Coronary artery (tissue), 2 donors: Measurements from ENCODE around the gene PPARD.
"Not testable (repeated sequence)": the region's sequence is repeated elsewhere in the genome, so short reads cannot be mapped to it uniquely, and the experiment has no call there.

ENCODE experiments used
- DNase-seq: peaks from one replicate; pipeline ENCODE4 v3.0.0-alpha.2; 2017; ENCODE audit warnings: low spot score
- H3K27ac ChIP-seq, 2 donors: fragments of 200-600 bp; sonication (generic); one replicate each; pipeline ENCODE4 v1.5.1; 2016 to 2019
- H3K4me3 ChIP-seq: fragments of 200-600 bp; sonication (generic); 2 replicates; pipeline ENCODE4 v1.5.1; 2016; ENCODE audit warnings: mild to moderate bottlenecking, moderate library complexity
- TF ChIP-seq, protein P1 (sequence below): fragments of 200-600 bp; sonication (generic); IDR thresholded peaks from one replicate; pipeline ENCODE4 v1.5.1; 2019; ENCODE audit warnings: antibody characterized with exemption

Gene PPARD

DNA sequence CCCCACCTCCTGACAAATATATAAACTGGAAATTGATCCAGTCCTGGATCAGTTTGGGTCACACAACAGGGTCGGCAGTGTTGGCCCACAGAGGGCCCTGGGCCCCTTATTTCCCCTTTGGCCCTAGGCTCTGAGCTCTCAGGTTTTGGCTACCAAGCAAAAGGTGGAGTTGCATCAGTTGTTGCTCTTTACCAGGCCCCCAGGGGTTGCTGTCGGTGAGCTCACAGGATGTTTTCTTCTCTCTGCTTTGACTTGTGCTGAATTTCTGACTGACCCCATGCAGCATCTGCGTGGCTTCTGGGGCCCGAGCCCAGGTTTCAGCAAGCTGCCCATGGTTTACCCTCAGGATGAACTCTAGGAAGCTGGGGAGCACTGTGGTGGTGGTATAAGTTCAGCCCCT lies 44.6 kb downstream of the PPARD start:
- TF ChIP-seq, protein P1, sequence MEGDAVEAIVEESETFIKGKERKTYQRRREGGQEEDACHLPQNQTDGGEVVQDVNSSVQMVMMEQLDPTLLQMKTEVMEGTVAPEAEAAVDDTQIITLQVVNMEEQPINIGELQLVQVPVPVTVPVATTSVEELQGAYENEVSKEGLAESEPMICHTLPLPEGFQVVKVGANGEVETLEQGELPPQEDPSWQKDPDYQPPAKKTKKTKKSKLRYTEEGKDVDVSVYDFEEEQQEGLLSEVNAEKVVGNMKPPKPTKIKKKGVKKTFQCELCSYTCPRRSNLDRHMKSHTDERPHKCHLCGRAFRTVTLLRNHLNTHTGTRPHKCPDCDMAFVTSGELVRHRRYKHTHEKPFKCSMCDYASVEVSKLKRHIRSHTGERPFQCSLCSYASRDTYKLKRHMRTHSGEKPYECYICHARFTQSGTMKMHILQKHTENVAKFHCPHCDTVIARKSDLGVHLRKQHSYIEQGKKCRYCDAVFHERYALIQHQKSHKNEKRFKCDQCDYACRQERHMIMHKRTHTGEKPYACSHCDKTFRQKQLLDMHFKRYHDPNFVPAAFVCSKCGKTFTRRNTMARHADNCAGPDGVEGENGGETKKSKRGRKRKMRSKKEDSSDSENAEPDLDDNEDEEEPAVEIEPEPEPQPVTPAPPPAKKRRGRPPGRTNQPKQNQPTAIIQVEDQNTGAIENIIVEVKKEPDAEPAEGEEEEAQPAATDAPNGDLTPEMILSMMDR, result no peak
- H3K4me3 ChIP-seq, result no peak overlapping the region
- no peak overlapping the region for H3K27ac ChIP-seq
- no peak for DNase-seq

GRCh38 chr6:35388030-35388429 lies 45.7 kb downstream of the PPARD start:
- no peak overlapping the region for H3K4me3 ChIP-seq
- no peak for DNase-seq
- TF ChIP-seq, protein P1, result no peak
- H3K27ac ChIP-seq, result no peak overlapping the region

DNA sequence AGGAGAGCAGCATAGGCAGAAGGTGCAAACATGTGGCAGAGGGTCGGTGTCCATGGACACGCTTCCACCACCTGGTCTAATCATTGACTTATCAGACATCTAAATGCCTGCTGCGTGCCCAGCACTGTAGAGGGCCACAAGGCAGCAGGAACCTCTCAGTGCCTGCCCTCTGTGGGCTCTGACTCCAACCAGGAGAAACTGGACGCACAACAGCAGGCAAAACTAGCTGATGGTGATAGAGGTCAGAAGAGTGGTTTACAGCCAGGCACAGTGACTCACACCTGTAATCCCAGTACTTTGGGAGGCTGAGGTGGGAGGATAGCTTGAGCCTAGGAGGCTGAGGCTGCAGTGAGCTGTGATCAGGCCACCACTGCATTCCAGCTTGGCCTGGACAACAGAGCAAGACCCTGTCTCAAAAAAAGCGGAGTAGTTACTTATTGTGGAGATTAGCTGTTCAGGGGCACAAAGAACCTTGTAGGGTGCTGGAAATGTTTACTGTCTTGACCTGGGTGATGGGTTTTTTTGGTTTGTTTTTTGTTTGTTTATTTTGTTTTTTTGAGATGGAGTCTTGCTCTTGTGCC lies 46.5 kb downstream of the PPARD start:
- Histone ChIP-seq H3K27ac (no peak overlapping the region), H3K4me3 (no peak overlapping the region)
- TF ChIP-seq, protein P1, result no peak
- DNase-seq, result no peak

DNA sequence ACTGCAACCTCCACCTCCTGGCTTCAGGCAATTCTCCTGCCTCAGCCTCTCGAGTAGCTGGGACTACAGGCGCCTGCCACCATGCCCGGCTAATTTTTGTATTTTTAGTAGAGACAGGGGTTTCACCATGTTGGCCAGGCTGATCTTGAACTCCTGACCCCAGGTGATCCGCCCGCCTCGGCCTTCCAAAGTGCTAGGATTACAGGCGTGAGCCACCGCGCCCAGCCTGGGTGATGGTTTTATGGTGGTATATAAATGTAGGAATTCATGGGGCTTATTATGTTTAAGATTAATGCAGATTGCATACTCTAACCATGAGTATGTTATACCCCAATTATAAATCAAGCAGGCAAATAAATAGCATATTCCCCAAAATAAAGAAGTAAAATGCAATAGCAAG lies 47.0 kb downstream of the PPARD start:
- not testable (repeated sequence) for DNase-seq, H3K27ac ChIP-seq, H3K4me3 ChIP-seq

DNA sequence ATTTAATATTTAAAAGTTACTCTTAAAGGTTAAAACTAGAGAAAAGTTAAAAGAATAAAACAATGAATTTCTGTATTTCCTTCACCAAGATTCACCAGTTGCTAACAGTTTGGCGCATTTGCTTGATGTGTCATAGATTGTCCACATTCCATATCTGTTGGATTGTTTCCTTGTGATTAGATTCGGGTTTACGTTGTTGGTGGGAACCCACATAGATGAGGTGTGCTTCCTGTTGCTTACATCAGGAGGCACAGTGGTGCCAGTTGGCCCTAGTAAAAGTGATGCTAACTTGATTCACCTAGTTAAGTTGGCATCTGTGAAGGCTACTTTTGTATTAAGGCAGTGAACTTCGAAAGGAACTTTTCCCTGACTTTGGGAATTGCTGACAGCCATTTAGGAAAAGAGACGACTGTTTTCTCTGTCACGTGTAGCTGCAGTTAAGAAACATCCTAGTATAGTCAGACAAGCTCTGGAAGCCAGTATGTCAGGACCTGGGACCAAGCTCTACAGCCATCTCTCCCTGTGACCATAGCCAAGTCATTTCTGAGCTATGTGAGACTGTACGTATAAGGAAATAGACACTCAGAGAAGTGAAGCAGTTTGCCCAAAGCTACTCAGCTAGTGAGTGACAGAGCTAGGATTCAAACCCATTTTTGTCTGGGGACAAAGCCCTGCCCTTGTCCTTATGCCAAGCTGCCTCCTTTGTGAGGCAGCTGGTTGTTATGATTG lies 49.0 kb downstream of the PPARD start:
- Histone ChIP-seq H3K4me3 (no peak overlapping the region), H3K27ac (no peak overlapping the region)
- TF ChIP-seq, protein P1, result no peak
- DNase-seq, result no peak

DNA sequence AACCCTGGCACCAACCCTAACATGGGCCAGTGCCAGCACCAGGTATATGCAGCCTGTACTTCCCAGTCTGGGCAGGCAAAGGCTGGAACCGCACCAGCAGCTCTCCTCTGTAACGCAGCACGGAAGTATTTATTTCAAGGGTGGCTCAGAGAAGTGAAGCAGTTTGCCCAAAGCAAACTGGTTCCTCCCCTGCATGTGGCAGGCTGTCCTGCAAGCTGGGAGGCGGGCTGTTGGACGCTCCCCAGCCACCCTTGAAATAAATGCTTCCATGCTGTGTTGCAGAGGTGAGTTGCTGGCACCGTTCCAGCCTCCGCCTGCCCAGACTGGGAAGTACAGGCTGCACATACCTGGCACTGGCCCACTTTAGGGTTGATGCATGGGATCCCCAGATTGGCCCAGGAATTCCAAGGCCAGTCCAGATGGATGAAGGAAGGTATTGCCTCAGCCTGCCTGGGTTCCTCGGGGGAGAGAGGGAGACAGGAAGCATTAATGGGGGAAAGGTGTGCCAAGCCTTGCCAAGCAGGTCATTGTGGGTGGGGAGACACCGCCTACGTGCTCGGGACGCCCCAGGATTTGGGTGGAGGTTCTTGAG lies 49.8 kb downstream of the PPARD start:
- no peak overlapping the region for H3K4me3 ChIP-seq
- DNase-seq, result no peak
- H3K27ac ChIP-seq, result no peak overlapping the region
- TF ChIP-seq, protein P1, result no peak

GRCh38 chr6:35392773-35393672 lies 50.7 kb downstream of the PPARD start:
- no peak for DNase-seq
- Histone ChIP-seq H3K4me3 (no peak overlapping the region), H3K27ac (no peak overlapping the region)
- TF ChIP-seq, protein P1, result no peak
